ENCODE results near the gene YBX1.

DNA sequence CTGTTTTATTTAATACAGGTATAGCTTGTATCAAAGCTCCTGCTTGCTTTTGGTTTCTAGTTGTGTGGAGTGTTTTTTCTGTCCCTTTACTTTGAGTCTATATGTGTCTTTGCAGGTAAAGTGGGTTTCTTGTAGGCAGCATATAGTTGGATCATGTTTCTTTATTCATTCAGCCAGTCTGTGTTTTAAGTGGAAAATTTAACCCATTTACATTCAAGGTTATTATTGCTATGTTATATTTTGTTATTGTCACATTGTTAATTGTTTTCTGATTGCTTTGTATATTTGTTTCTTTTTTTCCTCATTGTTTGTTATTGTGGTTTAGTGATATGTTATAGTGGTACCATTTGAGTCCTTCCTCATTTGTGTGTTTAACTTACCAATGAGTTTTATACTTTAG, 31.1 kb downstream of the YBX1 start:
- TF ChIP-seq POLR2A (IDR thresholded peaks at IDR 0.05; ENCODE audit: low read depth, low read length) (no peak), TAF1 (IDR thresholded peaks at IDR 0.05; ENCODE audit: low read depth, low read length) (no peak), POU2F2 (IDR thresholded peaks at IDR 0.05; ENCODE audit: low read depth, low read length) (no peak)
